GM21786 (cell line): ENCODE data around the gene LRP1.

Source experiments
- ATAC-seq: cut with Tn5 transposase; IDR thresholded peaks from one replicate; pipeline ENCODE4 v1.9.1; 2021; ENCODE audit not compliant: unreplicated experiment

The LRP1 gene

GRCh38 chr12:57243521-57244311, 115.4 kb downstream of the LRP1 start:
- no peak for ATAC-seq

- no peak for ATAC-seq
Measured at GRCh38 chr12:57244312-57244696, 116.0 kb downstream of the LRP1 start.

- no peak for ATAC-seq
Measured at GRCh38 chr12:57247041-57247440, 118.8 kb downstream of the LRP1 start.

- ATAC-seq, result no peak
Measured at GRCh38 chr12:57248934-57249742, 120.9 kb downstream of the LRP1 start.

DNA sequence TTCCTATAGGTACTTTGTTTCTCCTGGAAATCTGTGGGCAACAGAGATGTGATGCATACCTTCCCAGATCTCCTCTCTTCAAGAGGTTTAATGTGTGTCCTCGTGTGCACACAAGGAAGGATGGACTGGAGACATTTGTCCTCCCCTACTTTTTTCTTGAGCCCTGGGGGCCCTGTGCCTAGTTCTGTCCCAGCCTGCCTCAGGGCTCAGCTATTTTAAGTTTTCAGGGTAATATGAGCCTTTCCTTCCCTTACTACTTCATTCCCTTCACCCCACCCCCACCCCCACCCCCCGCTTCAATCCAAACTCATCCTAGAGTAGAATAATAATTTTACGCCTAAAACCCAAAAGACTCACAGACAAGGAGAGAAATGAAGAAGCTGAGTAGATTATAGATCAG, 122.3 kb downstream of the LRP1 start:
- no peak for ATAC-seq

DNA sequence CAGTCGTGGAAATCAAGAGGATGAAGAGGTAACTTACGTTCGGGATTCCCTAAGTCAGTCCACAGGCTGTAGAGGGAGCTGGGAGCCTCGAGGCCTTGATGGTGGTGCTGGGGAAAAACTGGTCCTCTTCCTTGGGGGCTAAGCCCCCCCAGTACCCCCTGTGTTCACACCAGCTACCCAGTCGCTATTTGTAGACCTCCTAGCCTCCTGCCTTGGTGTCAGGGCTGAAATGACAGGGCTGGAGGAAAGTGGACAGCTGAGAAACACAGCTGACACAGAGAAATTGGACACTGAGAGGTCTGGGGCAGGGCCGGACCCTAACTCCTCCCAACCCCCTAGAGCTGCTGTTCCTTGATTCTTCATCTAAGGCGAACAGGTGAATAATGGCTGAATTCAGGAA, 122.7 kb downstream of the LRP1 start, which contains the start of gene STAC3:
TSS of gene STAC3 (minus strand) at position 232 of the 400 bp plus-strand sequence. CDS start 1,551 bp downstream, outside the sequence.
- no peak for ATAC-seq

DNA sequence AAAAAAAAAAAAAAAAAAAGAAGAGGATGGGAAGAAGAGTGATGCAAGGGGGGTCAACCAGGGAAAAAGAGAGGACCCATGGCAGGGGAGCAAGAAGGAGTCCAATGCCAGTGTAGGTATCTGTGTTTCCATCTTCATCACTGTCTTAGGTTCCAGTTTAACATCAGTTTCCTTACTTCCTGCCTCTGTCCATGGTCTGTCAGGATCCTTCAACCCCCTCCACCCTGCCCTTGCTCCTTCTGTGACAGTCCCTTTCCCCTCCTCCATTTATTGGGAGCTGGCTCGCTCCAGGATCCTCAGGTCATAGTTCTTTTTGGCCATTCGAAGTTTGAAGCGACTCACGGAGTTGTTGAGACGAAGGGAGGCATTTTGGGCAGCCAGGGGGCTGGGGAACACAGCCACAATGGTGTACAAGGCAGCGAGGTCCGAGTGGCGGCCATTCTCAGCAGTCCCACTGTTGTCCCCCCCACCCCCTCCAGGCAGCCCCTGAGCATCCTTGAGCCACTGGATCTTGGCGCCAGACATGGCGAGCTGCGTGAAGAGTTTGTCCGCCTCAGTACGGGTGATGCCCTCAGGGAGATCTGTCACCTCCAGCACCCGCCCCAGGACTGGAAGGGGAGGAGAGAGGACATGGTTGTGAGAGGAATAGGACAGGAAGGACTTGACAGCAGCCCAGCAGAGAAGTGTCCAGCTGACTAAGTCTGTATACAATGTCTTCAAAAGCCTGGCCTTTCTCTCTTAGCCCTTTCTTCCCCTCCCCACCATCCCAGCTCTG, 126.4 kb downstream of the LRP1 start:
- no peak for ATAC-seq

DNA sequence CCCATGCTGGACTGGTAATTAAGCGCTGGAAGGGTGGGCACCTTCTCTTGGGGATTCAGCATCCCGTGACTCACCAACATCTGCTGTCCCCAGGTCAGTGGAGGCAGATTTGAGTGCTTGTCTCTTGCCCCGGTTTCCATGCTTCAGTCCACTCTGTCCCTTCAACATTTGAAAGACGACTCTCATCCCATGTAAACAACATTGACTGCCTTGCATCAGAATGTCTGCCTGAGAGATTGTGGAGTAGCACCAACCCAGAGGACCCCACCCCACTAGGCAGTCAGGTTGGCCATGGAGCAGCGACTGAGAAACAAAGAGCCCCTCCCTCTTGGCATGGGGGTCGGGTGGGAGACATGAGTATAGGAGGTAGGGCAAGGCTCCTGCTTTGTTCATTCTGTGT, 127.6 kb downstream of the LRP1 start:
- ATAC-seq, result no peak

GRCh38 chr12:57258977-57259970, 131.0 kb downstream of the LRP1 start:
- no peak for ATAC-seq

DNA sequence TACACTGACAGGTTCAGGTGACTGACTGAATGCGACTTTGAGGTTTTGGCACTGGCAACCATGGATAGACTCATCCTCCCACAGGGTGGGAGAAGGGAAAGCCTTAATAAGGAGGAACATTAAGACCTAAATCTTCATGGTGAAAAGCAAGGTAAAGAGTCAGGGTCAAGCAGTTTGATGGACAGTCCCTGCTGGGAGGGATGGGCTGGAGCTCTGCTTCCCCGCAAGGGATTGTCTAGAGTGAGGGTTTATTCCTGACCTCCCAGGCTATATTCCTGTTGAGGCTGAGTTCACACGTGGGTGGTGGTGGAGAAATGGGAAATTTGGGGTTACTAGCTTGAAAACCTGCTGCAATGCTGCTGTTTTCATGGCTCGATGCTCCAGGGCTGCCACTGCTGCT, 132.1 kb downstream of the LRP1 start:
- no peak for ATAC-seq

GRCh38 chr12:57261428-57261865, 133.2 kb downstream of the LRP1 start:
- no peak for ATAC-seq

DNA sequence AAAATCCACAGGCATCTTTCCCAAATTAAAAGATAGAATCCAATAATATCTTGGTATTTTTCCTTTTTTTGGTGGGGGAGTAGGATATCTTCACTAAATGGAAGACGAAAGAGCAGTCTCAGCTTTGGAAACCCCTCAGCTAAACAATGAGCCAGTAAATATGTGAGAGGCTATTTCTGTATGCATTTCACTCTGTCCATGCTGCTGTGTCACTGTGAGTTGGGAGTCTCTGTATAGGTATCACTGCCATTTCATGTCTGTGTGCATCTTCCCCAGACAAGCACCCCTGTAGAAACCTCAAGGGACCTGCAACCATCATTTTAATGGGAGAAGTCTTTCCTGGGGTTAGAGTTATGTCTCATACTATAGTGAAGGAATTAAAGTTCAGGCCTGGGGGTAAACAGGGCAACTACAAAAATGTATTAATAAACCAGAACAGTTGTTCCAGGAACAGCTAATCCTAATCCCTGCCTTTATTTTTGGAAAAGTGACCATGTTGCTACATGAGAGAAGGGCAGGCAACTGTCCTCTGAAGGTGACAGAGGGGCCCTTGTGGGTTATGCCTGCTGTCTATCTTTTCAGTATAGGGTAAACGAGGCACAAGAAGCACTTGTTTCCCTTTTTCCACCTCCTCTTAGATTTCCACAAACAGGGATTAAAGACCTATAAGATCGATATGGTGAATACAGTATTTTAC, 134.0 kb downstream of the LRP1 start:
- ATAC-seq, result no peak
